GM18520 (cell line): Measurements from ENCODE around the gene DYNLRB2.

Experiments
- ATAC-seq: cut with Tn5 transposase; IDR thresholded peaks from one replicate; pipeline ENCODE4 v1.9.1; 2021; ENCODE audit not compliant: unreplicated experiment

The DYNLRB2 gene

DNA sequence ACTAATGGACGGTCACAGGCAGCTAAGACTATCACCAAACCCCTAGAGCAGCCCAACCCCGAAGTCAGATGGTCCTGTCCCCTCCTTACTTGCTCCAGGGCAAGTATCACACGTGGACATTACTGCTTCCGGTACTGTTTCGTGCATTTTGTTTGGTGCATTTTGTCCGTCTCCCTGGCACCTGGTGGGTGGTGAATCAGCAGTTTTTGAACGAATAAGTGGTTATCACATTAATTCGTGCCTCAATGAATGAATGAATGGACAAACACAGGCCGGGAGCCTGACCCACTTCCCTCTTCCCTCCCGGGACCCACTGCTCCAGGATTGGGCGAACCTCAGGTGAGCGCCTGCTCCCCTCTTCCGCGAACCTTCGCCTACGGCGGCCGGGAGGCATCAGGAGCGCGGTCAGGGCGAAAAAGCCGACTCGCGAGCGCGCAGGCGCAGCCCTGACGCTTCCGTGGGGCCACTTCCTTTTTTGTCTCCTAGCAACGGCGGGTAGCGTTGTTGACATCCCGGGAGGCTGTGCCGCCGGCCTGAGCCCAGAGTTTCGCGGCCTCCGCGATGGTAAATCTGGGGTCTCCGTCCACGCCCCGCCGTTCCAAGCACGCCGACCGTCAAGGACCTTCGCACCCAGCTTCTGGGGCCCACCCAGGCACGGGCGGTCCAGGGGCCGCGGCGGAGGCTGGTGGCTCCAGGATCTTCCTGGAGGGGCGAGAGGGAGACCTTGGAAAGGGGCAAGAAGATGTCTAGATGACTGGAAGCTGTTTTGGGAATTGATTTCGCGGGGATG lies at the start of gene DYNLRB2:
Gene DYNLRB2, plus strand, starts transcription at position 478 of the 790 bp plus-strand sequence. Its CDS starts 84 bp downstream, at position 562.
- peak; percentile 90 for ATAC-seq

DNA sequence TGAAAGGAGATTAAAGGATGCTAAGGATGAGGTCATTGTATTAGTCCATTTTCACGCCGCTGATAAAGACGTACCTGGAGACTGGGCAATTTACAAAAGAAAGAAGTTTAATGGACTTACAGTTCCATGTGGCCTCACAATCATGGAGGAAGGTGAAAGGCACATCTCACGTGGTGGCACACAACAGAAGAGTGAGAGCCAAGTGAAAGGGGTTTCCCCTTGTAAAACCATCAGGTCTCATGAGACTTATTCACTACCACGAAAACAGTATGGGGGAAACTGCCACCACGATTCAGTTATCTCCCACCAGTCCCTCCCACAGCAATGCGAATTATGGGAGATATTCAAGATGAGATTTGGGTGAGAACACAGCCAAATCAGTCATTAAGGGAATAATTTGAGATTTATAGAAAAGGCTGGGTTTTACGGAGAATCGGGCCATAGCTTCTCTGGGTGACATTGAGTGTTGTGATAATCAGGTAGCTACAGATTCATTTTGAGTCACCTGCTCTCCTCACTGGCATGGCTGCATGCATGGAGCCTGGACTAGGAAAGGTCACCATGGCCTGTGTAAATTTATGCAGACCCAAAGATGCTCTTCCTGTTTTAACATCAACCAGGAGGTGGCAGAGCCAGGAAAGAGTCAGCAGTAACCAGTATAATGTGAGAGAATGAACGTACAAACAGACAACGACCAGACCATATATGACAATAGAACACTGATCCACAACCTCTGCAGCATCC lies 40.5 kb upstream of the DYNLRB2 start:
- no peak for ATAC-seq

DNA sequence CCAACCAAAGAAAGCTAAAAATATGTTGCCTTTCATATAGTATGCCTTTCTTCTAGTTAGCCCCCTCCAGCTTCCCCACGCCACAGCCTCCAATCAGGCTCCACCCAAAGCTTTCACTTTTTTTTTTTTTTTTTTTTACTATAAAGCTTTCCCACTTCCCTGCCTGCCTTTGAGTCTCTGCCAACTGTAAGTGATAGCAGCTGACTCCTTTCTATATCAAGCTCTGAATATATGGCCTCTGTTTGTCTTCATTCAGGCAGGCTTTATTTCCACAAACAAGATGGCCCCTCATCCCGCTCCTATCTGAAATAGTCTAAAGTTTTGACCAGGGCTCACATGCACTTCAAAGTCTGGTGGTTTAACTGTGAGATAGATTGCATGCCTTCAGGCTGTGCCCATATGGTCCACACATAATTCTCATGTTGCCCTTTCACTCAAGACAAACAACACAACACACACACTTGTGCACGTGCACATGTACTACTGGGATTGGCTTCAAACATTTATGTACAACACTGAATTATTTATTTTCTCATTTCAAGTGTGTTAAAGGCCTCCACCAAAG lies 39.8 kb upstream of the DYNLRB2 start:
- no peak for ATAC-seq

GRCh38 chr16:80503107-80503506 lies 37.7 kb upstream of the DYNLRB2 start:
- no peak for ATAC-seq

DNA sequence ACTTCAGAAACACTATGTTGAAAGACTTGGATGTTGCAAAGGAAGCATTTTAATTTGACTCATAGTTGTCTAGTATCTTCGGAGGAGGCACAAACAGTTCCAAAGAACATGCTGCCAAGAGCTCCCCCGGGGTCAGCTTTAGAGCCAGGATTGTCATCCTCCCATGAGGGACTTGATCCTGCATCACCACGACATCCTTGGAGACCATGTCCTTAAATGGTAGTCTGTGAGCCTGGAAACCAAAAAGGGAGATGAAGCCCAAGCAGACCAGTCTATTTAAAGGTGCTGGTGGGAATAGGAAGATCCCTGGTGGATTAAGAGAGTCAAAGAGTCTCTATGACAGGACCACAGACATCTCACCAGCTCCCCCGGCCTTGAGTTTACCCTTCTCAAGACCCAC lies 33.3 kb upstream of the DYNLRB2 start:
- ATAC-seq = no peak

DNA sequence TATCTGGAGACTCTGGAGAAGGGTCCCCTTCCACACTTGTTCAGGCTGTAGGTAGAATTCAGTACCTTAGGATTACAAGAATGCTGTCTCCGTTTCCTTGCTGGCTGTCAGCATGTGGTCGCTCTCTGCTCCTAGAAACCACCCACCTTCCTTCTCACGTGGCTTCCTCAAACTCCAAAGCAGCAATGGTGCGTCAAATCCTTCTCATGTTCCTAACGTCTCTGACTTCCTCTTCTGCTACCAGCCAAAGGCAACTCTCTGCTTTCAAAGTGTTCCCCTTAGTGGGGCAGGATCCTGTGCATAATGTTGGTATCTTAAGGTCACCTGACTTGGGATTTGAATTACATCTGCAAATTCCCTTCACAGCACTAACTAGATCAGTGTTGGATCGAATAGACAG lies 30.9 kb upstream of the DYNLRB2 start:
- no peak for ATAC-seq

DNA sequence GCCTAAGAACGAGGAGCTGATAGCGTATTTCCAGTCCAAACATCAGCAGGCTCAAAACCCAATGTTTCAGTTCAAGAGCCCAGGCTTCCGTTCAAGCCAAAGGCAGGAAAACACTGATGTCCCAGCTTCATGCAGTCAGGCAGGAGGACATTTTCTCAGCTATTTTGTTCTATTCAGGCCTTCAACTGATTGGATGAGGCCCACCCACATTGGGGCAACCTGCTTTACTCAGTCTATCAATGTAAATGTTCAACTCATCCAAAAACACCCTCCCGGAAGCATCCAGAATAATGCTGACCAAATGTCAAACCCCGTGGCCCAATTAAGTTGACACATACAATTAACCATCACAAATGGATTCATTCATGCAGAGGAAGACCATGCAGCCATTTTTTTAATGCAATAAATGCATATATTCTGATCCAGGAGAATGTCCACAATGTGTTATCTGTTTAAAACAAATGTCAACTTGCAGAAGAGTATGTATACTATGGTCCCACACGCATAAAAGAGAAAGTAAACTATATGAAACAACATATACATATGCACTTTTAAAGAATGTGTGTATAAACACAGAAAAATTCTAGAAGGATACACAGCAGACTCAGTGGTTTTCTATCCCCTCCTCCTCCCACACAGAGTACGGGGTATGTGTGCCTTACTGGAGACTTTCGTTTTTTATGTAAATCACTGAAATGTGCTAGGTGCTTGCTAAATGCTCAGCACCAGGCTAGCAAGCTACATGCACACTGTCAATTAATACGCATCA lies 28.8 kb upstream of the DYNLRB2 start:
- ATAC-seq = no peak

- ATAC-seq = no peak
Measured at GRCh38 chr16:80512593-80512853, 28.3 kb upstream of the DYNLRB2 start.

DNA sequence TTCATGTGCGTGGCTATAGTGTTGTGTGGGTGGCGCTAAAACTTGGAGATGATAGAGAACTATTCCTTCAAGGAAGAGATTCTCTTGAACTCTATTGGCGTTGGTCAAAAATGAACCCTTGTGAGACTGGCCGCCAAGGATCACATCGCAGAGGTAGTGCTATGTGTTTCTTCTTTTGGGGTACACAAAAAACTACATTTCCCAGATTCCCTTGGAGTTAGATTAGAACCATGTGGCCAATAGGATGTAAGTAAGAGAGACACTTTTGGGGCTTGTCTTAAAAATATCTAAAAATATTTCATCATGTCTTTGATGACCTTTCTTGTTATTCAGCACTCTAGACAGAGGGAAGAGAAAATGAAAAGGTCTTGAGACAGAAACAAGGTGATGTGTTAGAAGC lies 25.4 kb upstream of the DYNLRB2 start:
- ATAC-seq = no peak

DNA sequence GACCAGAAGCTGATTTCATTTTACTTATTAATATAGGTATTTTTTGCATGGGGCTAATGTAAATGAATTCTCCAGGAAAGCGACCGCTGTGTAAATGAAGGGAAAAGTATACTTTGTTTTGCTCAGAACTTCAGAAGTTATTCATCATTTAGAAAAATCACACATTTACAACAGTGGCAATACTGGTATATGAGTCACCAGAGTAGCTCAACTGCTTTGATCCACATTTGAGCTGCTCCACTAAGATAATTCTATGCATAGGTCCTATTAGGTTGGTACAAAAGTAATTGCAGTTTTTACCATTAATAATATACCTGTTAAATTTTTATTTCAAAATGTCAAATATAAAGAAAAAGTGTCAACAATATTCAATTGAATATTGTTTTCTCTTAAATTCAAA lies 22.9 kb upstream of the DYNLRB2 start:
- ATAC-seq = no peak

DNA sequence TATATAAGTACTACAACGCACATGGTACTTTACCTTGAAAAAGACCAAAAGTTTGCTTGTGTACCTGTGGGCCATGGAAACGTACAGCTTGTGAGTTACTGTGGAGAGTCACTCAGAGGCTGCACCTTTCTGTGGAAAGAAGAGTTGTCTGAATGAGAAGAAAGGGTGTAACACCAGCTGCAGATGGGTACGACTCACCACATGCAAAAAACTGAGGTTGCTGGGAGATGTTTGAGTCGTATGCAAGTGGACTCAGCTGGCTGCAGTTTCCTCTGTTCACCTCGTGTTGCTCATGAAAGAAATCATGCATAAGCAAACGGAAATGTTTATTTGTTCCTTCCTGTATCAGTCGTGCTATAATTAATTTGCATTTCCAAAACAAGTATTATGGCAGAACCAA lies 22.4 kb upstream of the DYNLRB2 start:
- ATAC-seq = no peak

DNA sequence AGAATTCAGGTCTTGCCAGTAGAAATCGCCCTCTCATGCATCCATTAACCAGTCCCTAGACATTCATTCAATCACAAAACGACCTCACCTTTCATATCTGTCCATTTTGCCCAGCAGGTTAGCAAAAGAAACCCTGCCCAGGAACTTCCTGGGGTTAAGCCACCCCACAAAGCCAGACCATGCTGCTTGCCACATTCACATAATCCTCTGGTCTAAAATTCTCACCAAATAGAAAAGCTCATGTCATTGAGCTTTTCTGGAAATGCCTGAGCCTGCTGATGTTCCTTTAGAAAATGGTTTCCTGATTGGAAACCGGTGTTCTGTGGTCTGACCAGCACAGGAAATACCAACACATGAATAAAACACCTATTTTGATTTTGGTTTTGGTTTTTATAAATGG lies 21.6 kb upstream of the DYNLRB2 start:
- ATAC-seq = no peak

DNA sequence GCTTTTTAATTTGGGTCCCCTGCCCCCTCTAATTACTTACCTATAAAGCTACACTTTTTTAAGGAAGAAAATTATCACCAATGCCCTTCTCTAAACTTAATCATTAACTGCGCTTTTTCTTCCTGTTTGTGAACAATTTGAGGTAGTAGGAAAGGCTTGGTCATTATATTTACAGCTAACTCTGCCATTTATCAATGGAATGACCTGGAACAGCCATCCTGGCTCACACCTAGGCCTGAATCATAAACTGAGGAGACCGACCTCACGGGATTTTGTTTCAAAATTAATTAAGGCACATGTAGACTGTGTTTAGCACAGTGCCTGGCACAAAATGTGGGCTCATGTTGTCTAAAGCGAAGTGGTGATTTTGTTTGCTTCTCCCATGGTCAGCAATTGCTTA lies 15.4 kb upstream of the DYNLRB2 start:
- ATAC-seq = no peak

DNA sequence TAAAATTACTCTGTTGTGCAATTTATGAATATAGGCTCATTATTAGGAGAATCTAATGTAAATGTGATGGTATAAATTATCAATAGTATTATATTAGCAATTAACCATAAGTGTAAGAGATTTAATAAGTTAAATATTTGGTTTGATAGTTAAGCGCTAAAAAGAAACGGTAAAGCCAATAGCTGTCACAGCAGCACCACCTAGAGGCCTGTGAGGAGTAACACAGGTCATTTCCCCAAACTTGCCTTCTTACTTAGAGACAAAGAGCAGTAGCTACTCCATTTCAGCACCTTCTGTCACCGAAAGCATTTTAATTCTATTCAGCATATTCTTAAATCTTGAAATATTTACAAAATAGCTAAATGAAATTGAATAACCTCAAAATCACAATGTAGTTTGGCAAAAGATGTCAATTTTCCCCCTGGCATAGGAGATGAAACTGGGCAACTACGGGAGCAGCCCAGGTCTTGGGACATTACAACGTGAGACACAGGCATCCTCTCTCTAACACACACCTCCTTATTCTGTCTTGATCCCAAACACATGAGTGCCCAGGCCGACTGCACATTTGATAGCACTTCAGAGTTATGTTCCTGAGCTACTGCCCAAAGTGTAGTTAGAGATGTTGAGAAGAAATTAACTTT lies 14.3 kb upstream of the DYNLRB2 start:
- peak; percentile 52 for ATAC-seq

- no peak for ATAC-seq
Measured at GRCh38 chr16:80527297-80527696, 13.5 kb upstream of the DYNLRB2 start.

DNA sequence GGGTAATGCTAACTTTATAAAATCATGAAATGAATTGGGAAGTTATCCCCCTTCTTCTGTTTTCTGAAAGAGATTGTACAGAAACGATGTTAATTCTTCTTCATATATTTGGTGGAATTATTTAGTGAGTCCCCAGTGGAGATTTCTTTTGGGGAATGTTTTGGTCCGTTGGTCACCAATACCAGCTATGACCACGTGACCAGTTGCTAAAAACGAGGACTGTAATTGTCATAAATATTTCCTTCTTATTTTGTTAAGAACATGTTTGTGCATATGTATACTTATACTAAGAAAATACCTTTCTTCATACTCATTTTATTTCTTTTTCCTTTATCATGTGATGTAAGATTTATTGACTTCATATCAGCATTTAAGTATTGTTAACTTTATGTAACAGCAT lies 10.3 kb upstream of the DYNLRB2 start:
- no peak for ATAC-seq

DNA sequence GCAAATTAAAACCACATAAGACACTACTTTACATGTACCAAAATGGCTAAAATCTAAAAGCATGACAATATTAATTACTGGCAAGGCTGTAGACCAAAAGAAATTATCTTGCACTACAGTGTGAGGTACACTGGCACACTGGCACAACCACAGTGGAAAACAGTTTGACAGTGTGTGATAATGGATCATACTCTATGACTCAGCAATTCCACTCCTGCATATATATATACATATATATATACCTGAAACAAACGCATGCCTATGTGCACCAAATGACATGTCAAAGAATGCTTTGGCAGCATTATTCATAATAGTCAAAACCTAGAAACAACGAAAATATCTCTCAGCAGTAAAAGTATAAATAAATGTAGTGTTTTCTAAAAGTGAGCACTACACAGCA lies 4.6 kb upstream of the DYNLRB2 start:
- ATAC-seq = no peak

GRCh38 chr16:80541306-80541694 lies 507 bp downstream of the DYNLRB2 start:
- ATAC-seq = no peak

GRCh38 chr16:80543162-80543561 lies 2.4 kb downstream of the DYNLRB2 start:
- no peak for ATAC-seq

GRCh38 chr16:80544326-80544725 lies 3.5 kb downstream of the DYNLRB2 start:
- no peak for ATAC-seq

DNA sequence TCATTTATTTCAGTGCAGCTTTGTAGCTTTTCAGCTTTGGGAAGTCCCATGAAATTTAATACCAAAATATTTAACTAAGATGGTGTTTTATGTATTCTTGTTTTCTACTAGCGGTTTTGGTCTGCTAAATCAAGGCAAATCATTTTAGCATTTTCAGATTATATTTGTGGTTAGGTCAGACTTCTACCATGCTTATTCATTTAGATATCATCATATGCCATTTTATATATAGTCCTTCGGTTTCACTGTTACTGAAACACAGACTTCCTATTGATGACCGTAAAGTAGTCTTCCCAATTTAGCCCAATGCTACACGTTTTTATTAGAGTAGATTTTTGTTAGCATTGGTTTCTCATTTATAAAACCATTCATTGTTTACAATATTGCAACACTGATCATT lies 5.5 kb downstream of the DYNLRB2 start:
- no peak for ATAC-seq
